ENCODE results near the gene ZNF213. TPM values are rescaled to one million over a fixed set of nuclear protein-coding genes. Genes with fewer than 3 reads are reported as not detected.
A peak's percentile ranks its signal among the peaks of the same experiment; 100 is the strongest.

ZNF213 gene
- polyA plus RNA-seq, 2 donors, result 6.5 to 9.4 TPM

GRCh38 chr16:3188675-3188924 lies 53.8 kb downstream of the ZNF213 start:
- peaks cover 4 to 13% of the 10 kb centered on the region in 2 donors for H3K9me3 ChIP-seq (ENCODE audit: control insufficient read depth in 2 of 2, insufficient read depth in 1 of 2, low read depth in 1 of 2, low read length in 1 of 2)
- H3K27ac ChIP-seq (ENCODE audit: low read depth in 2 of 2, low read length in 1 of 2), result no peak overlapping the region
- peaks cover 0 to 28% of the 10 kb centered on the region in 2 donors for H3K27me3 ChIP-seq (ENCODE audit: control insufficient read depth in 1 of 2, insufficient read depth in 2 of 2, low read length in 2 of 2)
- H3K4me3 ChIP-seq (ENCODE audit: low read depth in 1 of 2, low read length in 2 of 2), result peak overlapping the region in 1 of 2 donors; percentile 35
- 1 to 2% methylated on average over 12 to 13 of the region's 13 CpGs for WGBS, 2 donors
- H3K36me3 ChIP-seq (ENCODE audit: control insufficient read depth in 2 of 2, insufficient read depth in 2 of 2, low read length in 1 of 2), result no peaks in the 10 kb centered on the region
- H3K4me1 ChIP-seq (ENCODE audit: control insufficient read depth in 2 of 2, insufficient read depth in 2 of 2, low read length in 1 of 2), result peaks cover 0 to 8% of the 10 kb centered on the region in 2 donors

GRCh38 chr16:3188925-3189825 lies 54.3 kb downstream of the ZNF213 start:
- peaks cover 4 to 13% of the 10 kb centered on the region in 2 donors for H3K9me3 ChIP-seq (ENCODE audit: control insufficient read depth in 2 of 2, insufficient read depth in 1 of 2, low read depth in 1 of 2, low read length in 1 of 2)
- no peak overlapping the region for H3K27ac ChIP-seq (ENCODE audit: low read depth in 2 of 2, low read length in 1 of 2)
- H3K4me1 ChIP-seq (ENCODE audit: control insufficient read depth in 2 of 2, insufficient read depth in 2 of 2, low read length in 1 of 2), result peaks cover 0 to 8% of the 10 kb centered on the region in 2 donors
- no peaks in the 10 kb centered on the region for H3K36me3 ChIP-seq (ENCODE audit: control insufficient read depth in 2 of 2, insufficient read depth in 2 of 2, low read length in 1 of 2)
- H3K4me3 ChIP-seq (ENCODE audit: low read depth in 1 of 2, low read length in 2 of 2), result peak overlapping the region in 1 of 2 donors; percentile 35
- H3K27me3 ChIP-seq (ENCODE audit: control insufficient read depth in 1 of 2, insufficient read depth in 2 of 2, low read length in 2 of 2), result peaks cover 0 to 28% of the 10 kb centered on the region in 2 donors
- WGBS, 2 donors, result 3 to 4% methylated on average over 61 of the region's 61 CpGs

GRCh38 chr16:3189869-3190268 lies 55.0 kb downstream of the ZNF213 start:
- no peak overlapping the region for H3K4me3 ChIP-seq (ENCODE audit: low read depth in 1 of 2, low read length in 2 of 2)
- H3K4me1 ChIP-seq (ENCODE audit: control insufficient read depth in 2 of 2, insufficient read depth in 2 of 2, low read length in 1 of 2), result peaks cover 0 to 8% of the 10 kb centered on the region in 2 donors
- H3K27ac ChIP-seq (ENCODE audit: low read depth in 2 of 2, low read length in 1 of 2), result no peak overlapping the region
- 19 to 29% methylated on average over 11 of the region's 11 CpGs for WGBS, 2 donors
- peaks cover 0 to 28% of the 10 kb centered on the region in 2 donors for H3K27me3 ChIP-seq (ENCODE audit: control insufficient read depth in 1 of 2, insufficient read depth in 2 of 2, low read length in 2 of 2)
- H3K9me3 ChIP-seq (ENCODE audit: control insufficient read depth in 2 of 2, insufficient read depth in 1 of 2, low read depth in 1 of 2, low read length in 1 of 2), result peaks cover 4 to 13% of the 10 kb centered on the region in 2 donors
- H3K36me3 ChIP-seq (ENCODE audit: control insufficient read depth in 2 of 2, insufficient read depth in 2 of 2, low read length in 1 of 2), result no peaks in the 10 kb centered on the region

GRCh38 chr16:3190949-3191353 lies 56.1 kb downstream of the ZNF213 start:
- H3K4me3 ChIP-seq (ENCODE audit: low read depth in 1 of 2, low read length in 2 of 2), result no peak overlapping the region
- H3K36me3 ChIP-seq (ENCODE audit: control insufficient read depth in 2 of 2, insufficient read depth in 2 of 2, low read length in 1 of 2), result no peaks in the 10 kb centered on the region
- H3K9me3 ChIP-seq (ENCODE audit: control insufficient read depth in 2 of 2, insufficient read depth in 1 of 2, low read depth in 1 of 2, low read length in 1 of 2), result peaks cover 4 to 13% of the 10 kb centered on the region in 2 donors
- H3K27ac ChIP-seq (ENCODE audit: low read depth in 2 of 2, low read length in 1 of 2), result no peak overlapping the region
- H3K27me3 ChIP-seq (ENCODE audit: control insufficient read depth in 1 of 2, insufficient read depth in 2 of 2, low read length in 2 of 2), result peaks cover 3 to 28% of the 10 kb centered on the region in 2 donors
- H3K4me1 ChIP-seq (ENCODE audit: control insufficient read depth in 2 of 2, insufficient read depth in 2 of 2, low read length in 1 of 2), result peaks cover 0 to 8% of the 10 kb centered on the region in 2 donors
- 14 to 18% methylated on average over 16 of the region's 16 CpGs for WGBS, 2 donors

Other genes starting within 250 kb of the ZNF213 start
- gene FLYWCH1, start 223.1 kb upstream of the ZNF213 start, polyA plus RNA-seq, result 10 to 100 TPM; 12.9 to 20.2 TPM
- gene KREMEN2, start 170.8 kb upstream of the ZNF213 start, polyA plus RNA-seq, result 1 to 10 TPM; 1.6 to 1.8 TPM
- gene PAQR4, start 165.7 kb upstream of the ZNF213 start, polyA plus RNA-seq, result 10 to 100 TPM in 1 of 2 donors, 1 to 10 TPM in 1; 9.6 to 18.8 TPM
- 10 to 100 TPM; 20.7 to 22.3 TPM for gene PKMYT1, start 154.6 kb upstream of the ZNF213 start, polyA plus RNA-seq
- under 1 TPM in 1 of 2 donors, not detected in 1; 0.02 TPM for gene CLDN9, start 122.1 kb upstream of the ZNF213 start, polyA plus RNA-seq
- under 1 TPM in 1 of 2 donors, not detected in 1; 0.06 TPM for gene CLDN6, start 116.8 kb upstream of the ZNF213 start, polyA plus RNA-seq
- 10 to 100 TPM; 16.6 to 21.1 TPM for gene TNFRSF12A, start 114.7 kb upstream of the ZNF213 start, polyA plus RNA-seq
- 10 to 100 TPM; 58.8 to 73.6 TPM for gene HCFC1R1, start 111.1 kb upstream of the ZNF213 start, polyA plus RNA-seq
- gene THOC6, start 111.0 kb upstream of the ZNF213 start, polyA plus RNA-seq, result 10 to 100 TPM; 24.3 to 37.2 TPM
- 100 to 1,000 TPM; 144 to 149 TPM for gene BICDL2, start 98.1 kb upstream of the ZNF213 start, polyA plus RNA-seq
- gene MMP25, start 88.5 kb upstream of the ZNF213 start, polyA plus RNA-seq, result 1 to 10 TPM in 1 of 2 donors, under 1 TPM in 1; 0.51 to 2.6 TPM
- 10 to 100 TPM; 16.5 to 19.0 TPM for gene IL32, start 69.4 kb upstream of the ZNF213 start, polyA plus RNA-seq
- not detected for gene ZSCAN10, start 35.7 kb upstream of the ZNF213 start, polyA plus RNA-seq
- 10 to 100 TPM in 1 of 2 donors, 1 to 10 TPM in 1; 8.4 to 18.0 TPM for gene ZNF205, start 22.4 kb upstream of the ZNF213 start, polyA plus RNA-seq
- gene OR1F1, start 53.2 kb downstream of the ZNF213 start, polyA plus RNA-seq, result not detected
- 1 to 10 TPM; 2.6 to 2.8 TPM for gene ZNF200, start 100.1 kb downstream of the ZNF213 start, polyA plus RNA-seq
- gene MEFV, start 121.6 kb downstream of the ZNF213 start, polyA plus RNA-seq, result under 1 TPM; 0.07 to 0.14 TPM
- 10 to 100 TPM in 1 of 2 donors, 1 to 10 TPM in 1; 7.9 to 12.7 TPM for gene ZNF263, start 148.5 kb downstream of the ZNF213 start, polyA plus RNA-seq
- 1 to 10 TPM in 1 of 2 donors, under 1 TPM in 1; 0.99 to 1.5 TPM for gene TIGD7, start 170.4 kb downstream of the ZNF213 start, polyA plus RNA-seq
- 10 to 100 TPM in 1 of 2 donors, 1 to 10 TPM in 1; 9.1 to 16.9 TPM for gene ZNF75A, start 170.5 kb downstream of the ZNF213 start, polyA plus RNA-seq
- gene OR2C1, start 220.9 kb downstream of the ZNF213 start, polyA plus RNA-seq, result under 1 TPM in 1 of 2 donors, not detected in 1; 0.04 TPM

Measured in esophagus (tissue), 2 donors.